Gastroesophageal sphincter (tissue), 4 donors: ENCODE measurements around the gene ARFRP1. TPM values are rescaled to one million over a fixed set of nuclear protein-coding genes. Genes with fewer than 3 reads are reported as not detected.
A peak's percentile ranks its signal among the peaks of the same experiment; 100 is the strongest.
"Not testable (repeated sequence)": the region's sequence is repeated elsewhere in the genome, so short reads cannot be mapped to it uniquely, and the experiment has no call there.

Experiments
- ATAC-seq: fragments of 150-250 bp; one replicate; pipeline ENCODE4 v1.9.1; 2016; ENCODE audit warnings: mild to moderate bottlenecking, moderate library complexity
- H3K27ac ChIP-seq, 4 donors: fragments of 200-600 bp; sonication (generic) in 3 of 4; 1 replicate in 3 of 4; 2 replicates in 1 of 4; pipeline ENCODE4 v1.5.1; 2016 to 2019
- H3K27me3 ChIP-seq: fragments of 200-600 bp; sonication (generic); one replicate; pipeline ENCODE4 v1.5.1; 2019
- H3K36me3 ChIP-seq, 2 donors: fragments of 200-600 bp; sonication (generic); one replicate each; pipeline ENCODE4 v1.5.1; 2019; ENCODE audit warnings: control low read depth in 1 of 2
- H3K4me1 ChIP-seq, 3 donors: fragments of 200-600 bp; sonication (generic); 1 replicate in 2 of 3; 2 replicates in 1 of 3; pipeline ENCODE4 v1.5.1; 2016 to 2019; ENCODE audit warnings: control low read depth in 2 of 3
- H3K4me3 ChIP-seq, 2 donors: fragments of 200-600 bp; sonication (generic); one replicate each; pipeline ENCODE4 v1.5.1; 2019; ENCODE audit warnings: mild to moderate bottlenecking in 1 of 2, moderate library complexity in 1 of 2
- H3K9me3 ChIP-seq, 3 donors: fragments of 200-600 bp; sonication (generic); one replicate each; pipeline ENCODE4 v1.5.1; 2017 to 2019; ENCODE audit warnings: control low read depth in 2 of 3
- EP300 ChIP-seq: sonication (generic); formaldehyde crosslinking; IDR thresholded peaks from one replicate; pipeline ENCODE4 v1.6.1; 2017; ENCODE audit warnings: antibody characterized with exemption, mild to moderate bottlenecking
- POLR2A ChIP-seq, 2 donors: fragments of 450-650 bp; IDR thresholded peaks; one replicate each; pipeline ENCODE4 v1.6.1; 2017; ENCODE audit warnings: antibody characterized with exemption in 2 of 2, mild to moderate bottlenecking in 2 of 2, moderate library complexity in 1 of 2
- POLR2AphosphoS5 ChIP-seq: sonication (generic); formaldehyde crosslinking; IDR thresholded peaks from one replicate; pipeline ENCODE4 v1.6.1; 2017; ENCODE audit warnings: antibody characterized with exemption
- whole genome bisulfite sequencing, 2 donors: methylation state at CpG; one replicate each; pipeline ENCODE4 v1.1.5; 2018; ENCODE audit warnings: low coverage in 1 of 2; 5-methylcytosine and 5-hydroxymethylcytosine counted together
- total RNA-seq, 4 donors: library from RNA; depleted of rRNA; stranded (reverse); fragments of >200 nt; gene quantifications; one replicate each; pipeline ENCODE4 v1.1.0, GENCODE V29; 2016
- TF ChIP-seq, protein P1 (sequence below), 4 experiments: fragments of 200-600 bp in 2 of 4; fragments of 450-650 bp in 2 of 4; sonication (generic) in 1 of 4; IDR thresholded peaks; one replicate each; pipeline ENCODE4 v1.5.1; 2017 to 2019; ENCODE audit warnings: antibody characterized with exemption in 4 of 4, mild to moderate bottlenecking in 2 of 4, moderate library complexity in 2 of 4

The ARFRP1 gene
- total RNA-seq, 4 donors from 2014 or later: 38.9 to 56.4 (median 49.0) TPM

DNA sequence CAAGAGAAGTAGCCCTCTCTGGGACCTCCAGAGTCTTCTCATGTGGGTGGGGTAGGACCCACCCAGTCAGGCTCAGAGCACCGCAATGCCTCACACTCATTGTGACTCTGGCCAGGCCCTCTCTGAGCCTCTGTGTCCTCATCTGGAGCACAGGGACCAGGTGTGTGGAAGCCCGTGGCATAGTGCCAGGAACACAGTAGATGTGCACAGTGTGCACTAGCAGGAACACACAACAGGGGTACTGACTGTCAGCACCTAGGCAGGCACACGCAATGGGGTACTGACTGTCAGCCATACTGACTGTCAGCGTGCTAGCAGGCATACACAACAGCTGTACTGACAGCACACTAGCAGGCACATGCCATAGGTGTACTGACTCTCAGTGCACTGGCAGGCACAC lies 52.5 kb downstream of the ARFRP1 start:
- Histone ChIP-seq H3K4me3 (no peak overlapping the region), H3K27ac (no peak overlapping the region), H3K36me3 (no peaks in the 10 kb centered on the region), H3K27me3 (no peaks in the 10 kb centered on the region), H3K4me1 (peaks cover 0 to 68% (median 29%) of the 10 kb centered on the region in 3 donors), H3K9me3 (no peaks in the 10 kb centered on the region)
- WGBS, 2 donors: no CpG with 5 or more reads among the region's 4 CpGs
- no peak for TF ChIP-seq EP300
- no peak for ATAC-seq

DNA sequence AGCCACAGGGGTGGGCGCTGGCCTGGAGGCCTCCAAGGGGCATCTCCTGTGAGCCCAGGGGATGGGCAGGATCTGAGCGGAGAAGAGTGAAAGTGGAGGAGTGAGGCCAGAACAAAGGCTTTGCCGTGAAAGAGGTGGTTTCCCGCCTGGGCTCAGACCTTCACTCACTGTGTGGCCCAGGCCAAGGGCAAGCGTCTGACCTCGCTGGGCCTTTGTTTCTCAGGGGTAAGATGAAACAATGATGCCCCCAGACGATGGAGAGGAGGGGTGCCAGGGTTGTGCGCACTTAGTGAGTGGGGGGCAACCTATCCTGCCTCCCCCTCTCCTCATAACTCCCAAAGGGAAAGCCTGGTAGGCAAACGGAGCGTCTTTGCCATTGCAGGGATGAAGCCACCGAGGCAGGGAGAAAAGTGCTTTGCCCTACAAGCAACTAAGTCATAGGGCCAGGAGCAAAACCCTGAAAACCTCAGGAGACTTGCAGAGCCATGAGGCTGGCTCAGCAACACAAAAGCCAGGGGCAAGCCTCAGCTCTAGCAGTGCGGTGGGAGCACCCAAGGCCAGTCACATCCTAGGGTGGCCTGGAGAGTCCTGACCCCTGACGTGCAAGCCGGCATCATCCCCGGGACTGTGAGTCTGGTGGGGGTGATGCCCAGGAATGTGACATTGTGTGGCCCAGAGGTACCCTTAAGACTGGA lies 53.7 kb downstream of the ARFRP1 start:
- TF ChIP-seq EP300 (no peak), POLR2A (IDR thresholded peaks at IDR 0.05) (no peak), POLR2AphosphoS5 (no peak)
- TF ChIP-seq, protein P1, sequence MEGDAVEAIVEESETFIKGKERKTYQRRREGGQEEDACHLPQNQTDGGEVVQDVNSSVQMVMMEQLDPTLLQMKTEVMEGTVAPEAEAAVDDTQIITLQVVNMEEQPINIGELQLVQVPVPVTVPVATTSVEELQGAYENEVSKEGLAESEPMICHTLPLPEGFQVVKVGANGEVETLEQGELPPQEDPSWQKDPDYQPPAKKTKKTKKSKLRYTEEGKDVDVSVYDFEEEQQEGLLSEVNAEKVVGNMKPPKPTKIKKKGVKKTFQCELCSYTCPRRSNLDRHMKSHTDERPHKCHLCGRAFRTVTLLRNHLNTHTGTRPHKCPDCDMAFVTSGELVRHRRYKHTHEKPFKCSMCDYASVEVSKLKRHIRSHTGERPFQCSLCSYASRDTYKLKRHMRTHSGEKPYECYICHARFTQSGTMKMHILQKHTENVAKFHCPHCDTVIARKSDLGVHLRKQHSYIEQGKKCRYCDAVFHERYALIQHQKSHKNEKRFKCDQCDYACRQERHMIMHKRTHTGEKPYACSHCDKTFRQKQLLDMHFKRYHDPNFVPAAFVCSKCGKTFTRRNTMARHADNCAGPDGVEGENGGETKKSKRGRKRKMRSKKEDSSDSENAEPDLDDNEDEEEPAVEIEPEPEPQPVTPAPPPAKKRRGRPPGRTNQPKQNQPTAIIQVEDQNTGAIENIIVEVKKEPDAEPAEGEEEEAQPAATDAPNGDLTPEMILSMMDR (IDR thresholded peaks at IDR 0.05): no peak
- Histone ChIP-seq H3K36me3 (no peaks in the 10 kb centered on the region), H3K9me3 (no peaks in the 10 kb centered on the region), H3K27me3 (no peaks in the 10 kb centered on the region), H3K4me3 (peak overlapping the region; percentile 44 to 73), H3K27ac (peak overlapping the region in 3 of 4 donors; percentile 75 to 82 (median 82)), H3K4me1 (peaks cover 0 to 57% (median 24%) of the 10 kb centered on the region in 3 donors)
- no peak for ATAC-seq
- WGBS, 2 donors: 20% methylated on average over 6 of the region's 15 CpGs; no CpG with 5 or more reads in 1 of the 2 donors

DNA sequence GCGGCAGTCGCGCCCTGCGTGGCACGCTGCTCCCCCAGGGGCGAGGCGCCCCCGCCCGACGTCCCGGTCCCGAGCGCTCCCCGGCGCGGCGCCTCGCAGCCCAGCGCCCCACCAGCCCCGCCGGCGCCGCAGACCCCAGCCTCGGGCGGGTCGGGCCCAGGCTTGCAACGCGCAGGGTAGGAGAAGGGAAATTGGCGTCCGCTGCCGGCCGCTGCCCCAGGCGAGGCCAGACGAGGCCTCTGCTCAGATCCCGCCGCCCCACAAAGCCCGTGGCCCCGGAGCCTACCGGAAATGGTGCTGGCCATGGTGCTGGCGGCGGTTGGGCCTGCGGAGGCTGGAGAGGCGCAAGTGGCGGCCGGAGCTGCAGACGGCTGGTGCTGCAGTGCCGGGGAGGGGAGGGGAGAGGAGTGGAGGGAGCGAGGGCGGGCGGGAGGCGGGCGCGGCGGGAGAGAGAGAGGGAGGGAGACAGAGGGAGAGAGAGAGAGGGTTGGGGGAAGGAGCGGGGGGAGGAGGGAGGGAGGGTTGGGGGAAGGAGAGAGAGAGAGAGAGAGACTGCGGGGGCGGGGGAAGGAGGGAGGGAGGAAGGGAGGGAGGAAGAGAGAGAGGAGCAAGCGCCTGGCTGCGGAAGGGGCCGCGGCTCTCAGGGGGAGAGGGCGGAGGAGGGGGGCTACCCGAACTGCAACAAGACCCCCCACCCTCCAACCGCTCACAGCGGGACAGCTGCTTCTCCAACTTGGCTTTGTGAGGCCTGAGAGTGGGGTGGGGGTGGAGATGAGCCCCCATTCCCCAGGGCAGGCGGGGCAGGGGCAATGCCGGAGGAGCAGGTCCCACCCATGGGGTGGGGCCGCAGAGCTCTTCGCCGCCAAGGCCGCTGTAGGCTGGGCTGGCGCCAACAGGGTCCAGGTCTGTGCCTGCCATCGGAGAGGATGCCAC lies 54.5 kb downstream of the ARFRP1 start, which contains the start of gene STMN3:
Gene STMN3 (minus strand): TSS at position 384 of the 933 bp plus-strand sequence. CDS start 79 bp downstream, at position 305.
- H3K36me3 ChIP-seq: no peaks in the 10 kb centered on the region
- ATAC-seq: peak; percentile 87
- H3K9me3 ChIP-seq: no peaks in the 10 kb centered on the region
- TF ChIP-seq POLR2AphosphoS5 (peak; percentile 46), POLR2A (IDR thresholded peaks at IDR 0.05) (no peak)
- no peaks in the 10 kb centered on the region for H3K27me3 ChIP-seq
- H3K27ac ChIP-seq: peak within 1 kb of the TSS in 3 of 4 donors; percentile 75 to 82 (median 82)
- WGBS, 2 donors: 0% methylated on average over 10 of the region's 73 CpGs; no CpG with 5 or more reads in 1 of the 2 donors
- peak within 1 kb of the TSS; percentile 44 to 73 for H3K4me3 ChIP-seq
- H3K4me1 ChIP-seq: peaks cover 0 to 53% (median 22%) of the 10 kb centered on the region in 3 donors

DNA sequence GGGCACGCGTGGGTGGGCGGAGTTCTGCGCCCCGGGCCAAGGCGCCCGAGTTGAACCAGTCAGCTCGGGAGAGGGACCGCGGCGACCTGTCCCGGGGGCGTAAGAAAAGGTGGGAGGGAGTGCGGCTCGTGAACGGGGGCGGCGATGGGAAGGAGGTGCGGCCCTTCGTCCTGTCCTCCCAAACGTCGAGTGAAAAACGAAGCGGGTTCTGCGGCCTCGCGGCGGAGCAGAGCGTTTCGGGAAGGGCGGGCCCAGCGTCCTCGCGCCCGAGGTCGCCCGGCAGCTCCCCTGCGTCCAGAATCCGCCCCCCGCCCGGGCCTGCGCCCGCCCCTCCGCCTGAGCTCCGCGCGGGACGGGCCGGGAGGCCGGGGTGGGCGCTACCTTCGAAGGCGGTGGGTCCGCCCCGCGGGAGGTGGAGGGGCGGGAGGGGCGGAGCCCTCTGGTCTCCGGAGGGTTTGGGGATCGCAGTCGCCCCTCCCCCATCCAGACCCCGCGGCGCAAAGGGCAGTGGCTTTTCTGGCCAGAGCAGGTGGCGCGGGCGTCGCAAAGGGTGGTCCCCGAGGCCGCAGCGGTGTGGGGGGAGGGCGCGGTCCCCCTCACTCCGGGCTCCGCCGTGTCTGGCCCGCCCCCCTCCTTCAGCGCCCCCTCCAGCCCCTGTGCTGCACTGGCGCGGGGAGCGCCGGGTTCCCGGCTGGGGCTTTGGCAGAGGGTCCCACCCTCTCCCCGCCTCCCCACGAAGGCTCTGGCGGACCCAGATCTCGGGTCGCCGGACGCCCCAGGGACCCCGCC lies 55.4 kb downstream of the ARFRP1 start:
- TF ChIP-seq, protein P1 (IDR thresholded peaks at IDR 0.05): no peak
- no peak for TF ChIP-seq EP300
- no peak for TF ChIP-seq POLR2AphosphoS5
- TF ChIP-seq POLR2A (IDR thresholded peaks at IDR 0.05): no peak
- peak; percentile 7 for ATAC-seq
- peaks cover 0 to 46% (median 17%) of the 10 kb centered on the region in 3 donors for H3K4me1 ChIP-seq
- peak overlapping the region; percentile 44 to 73 for H3K4me3 ChIP-seq
- H3K9me3 ChIP-seq: no peaks in the 10 kb centered on the region
- no peaks in the 10 kb centered on the region for H3K27me3 ChIP-seq
- peak overlapping the region in 3 of 4 donors; percentile 70 to 82 (median 75) for H3K27ac ChIP-seq
- no CpG with 5 or more reads among the region's 91 CpGs for WGBS, 2 donors
- no peaks in the 10 kb centered on the region for H3K36me3 ChIP-seq

DNA sequence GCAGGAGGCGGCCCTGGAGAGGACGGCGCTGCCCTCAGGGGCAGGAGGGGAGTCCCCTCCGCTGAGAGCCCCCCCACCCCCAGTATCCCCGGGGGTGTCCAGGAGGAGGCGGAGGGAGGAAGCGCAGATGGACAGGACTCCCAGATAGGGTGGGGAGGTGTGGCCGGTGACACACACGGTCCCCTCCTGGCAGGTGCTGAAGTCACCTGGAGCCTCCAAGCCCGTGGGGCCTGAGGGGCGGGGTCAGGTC lies 55.9 kb downstream of the ARFRP1 start:
- peak overlapping the region in 1 of 4 donors; percentile 82 for H3K27ac ChIP-seq
- no peaks in the 10 kb centered on the region for H3K27me3 ChIP-seq
- peak overlapping the region in 1 of 2 donors; percentile 73 for H3K4me3 ChIP-seq
- H3K9me3 ChIP-seq: no peaks in the 10 kb centered on the region
- peaks cover 0 to 41% (median 16%) of the 10 kb centered on the region in 3 donors for H3K4me1 ChIP-seq
- H3K36me3 ChIP-seq: no peaks in the 10 kb centered on the region
- TF ChIP-seq POLR2AphosphoS5: no peak
- TF ChIP-seq, protein P1 (IDR thresholded peaks at IDR 0.05): no peak
- TF ChIP-seq EP300: no peak
- no peak for TF ChIP-seq POLR2A (IDR thresholded peaks at IDR 0.05)
- no CpG with 5 or more reads among the region's 11 CpGs for WGBS, 2 donors
- ATAC-seq: no peak

DNA sequence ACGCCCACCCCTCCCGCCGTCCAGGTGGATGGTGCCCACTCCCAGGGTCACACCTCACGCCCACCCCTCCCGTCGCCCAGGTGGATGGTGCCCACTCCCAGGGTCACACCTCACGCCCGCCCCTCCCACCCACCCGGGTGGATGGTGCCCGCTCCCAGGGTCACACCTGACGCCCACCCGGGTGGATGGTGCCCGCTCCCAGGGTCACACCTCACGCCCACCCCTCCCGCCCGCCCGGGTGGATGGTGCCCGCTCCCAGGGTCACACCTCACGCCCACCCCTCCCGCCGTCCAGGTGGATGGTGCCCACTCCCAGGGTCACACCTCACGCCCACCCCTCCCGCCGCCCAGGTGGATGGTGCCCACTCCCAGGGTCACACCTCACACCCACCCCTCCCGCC lies 57.3 kb downstream of the ARFRP1 start:
- H3K27ac ChIP-seq, H3K4me3 ChIP-seq, H3K27me3 ChIP-seq, ATAC-seq, H3K36me3 ChIP-seq, H3K9me3 ChIP-seq: not testable (repeated sequence)
- no CpG with 5 or more reads among the region's 25 CpGs for WGBS, 2 donors
- H3K4me1 ChIP-seq: peaks cover 0 to 36% (median 16%) of the 10 kb centered on the region in 3 donors
